ENCODE data around the gene RWDD3.

Gene RWDD3

GRCh38 chr1:95281781-95282517, 47.9 kb downstream of the RWDD3 start:
- H3K36me3 ChIP-seq (ENCODE audit: control insufficient read depth, insufficient read depth, low read length), result no peaks in the 10 kb centered on the region
- H3K27ac ChIP-seq (ENCODE audit: low read length), result no peak overlapping the region
- H3K9me3 ChIP-seq (ENCODE audit: control insufficient read depth, insufficient read depth, low read length), result no peaks in the 10 kb centered on the region
- DNase-seq (ENCODE audit: low read depth, low spot score), result no peak
- no CpG with 5 or more reads among the region's 3 CpGs for WGBS (ENCODE audit: insufficient coverage, insufficient read length)
- no peaks in the 10 kb centered on the region for H3K4me1 ChIP-seq (ENCODE audit: control insufficient read depth, insufficient read depth, low read length)
- H3K27me3 ChIP-seq (ENCODE audit: control insufficient read depth, insufficient read depth, low read length), result no peaks in the 10 kb centered on the region
- no peak overlapping the region for H3K4me3 ChIP-seq (ENCODE audit: low read length)

- no peaks in the 10 kb centered on the region for H3K27me3 ChIP-seq (ENCODE audit: control insufficient read depth, insufficient read depth, low read length)
- no peaks in the 10 kb centered on the region for H3K36me3 ChIP-seq (ENCODE audit: control insufficient read depth, insufficient read depth, low read length)
- H3K4me1 ChIP-seq (ENCODE audit: control insufficient read depth, insufficient read depth, low read length), result no peaks in the 10 kb centered on the region
- no peak overlapping the region for H3K4me3 ChIP-seq (ENCODE audit: low read length)
- H3K27ac ChIP-seq (ENCODE audit: low read length), result no peak overlapping the region
- no CpG with 5 or more reads among the region's 1 CpG for WGBS (ENCODE audit: insufficient coverage, insufficient read length)
- no peaks in the 10 kb centered on the region for H3K9me3 ChIP-seq (ENCODE audit: control insufficient read depth, insufficient read depth, low read length)
- no peak for DNase-seq (ENCODE audit: low read depth, low spot score)
These were observed 48.5 kb downstream of the RWDD3 start for GRCh38 chr1:95282518-95282895.

- Histone ChIP-seq H3K27me3 (ENCODE audit: control insufficient read depth, insufficient read depth, low read length) (no peaks in the 10 kb centered on the region), H3K27ac (ENCODE audit: low read length) (no peak overlapping the region), H3K9me3 (ENCODE audit: control insufficient read depth, insufficient read depth, low read length) (no peaks in the 10 kb centered on the region), H3K36me3 (ENCODE audit: control insufficient read depth, insufficient read depth, low read length) (no peaks in the 10 kb centered on the region), H3K4me1 (ENCODE audit: control insufficient read depth, insufficient read depth, low read length) (no peaks in the 10 kb centered on the region), H3K4me3 (ENCODE audit: low read length) (no peak overlapping the region)
- no peak for DNase-seq (ENCODE audit: low read depth, low spot score)
- no CpG with 5 or more reads among the region's 2 CpGs for WGBS (ENCODE audit: insufficient coverage, insufficient read length)
These were observed 50.4 kb downstream of the RWDD3 start for GRCh38 chr1:95284420-95284819.

GRCh38 chr1:95286479-95286878, 52.5 kb downstream of the RWDD3 start:
- no peak for DNase-seq (ENCODE audit: low read depth, low spot score)
- H3K9me3 ChIP-seq (ENCODE audit: control insufficient read depth, insufficient read depth, low read length), result no peaks in the 10 kb centered on the region
- H3K4me1 ChIP-seq (ENCODE audit: control insufficient read depth, insufficient read depth, low read length), result no peaks in the 10 kb centered on the region
- no peak overlapping the region for H3K4me3 ChIP-seq (ENCODE audit: low read length)
- no peaks in the 10 kb centered on the region for H3K27me3 ChIP-seq (ENCODE audit: control insufficient read depth, insufficient read depth, low read length)
- H3K27ac ChIP-seq (ENCODE audit: low read length), result no peak overlapping the region
- WGBS (ENCODE audit: insufficient coverage, insufficient read length), result no CpG with 5 or more reads among the region's 5 CpGs
- H3K36me3 ChIP-seq (ENCODE audit: control insufficient read depth, insufficient read depth, low read length), result no peaks in the 10 kb centered on the region

GRCh38 chr1:95287081-95287480, 53.1 kb downstream of the RWDD3 start:
- no peaks in the 10 kb centered on the region for H3K36me3 ChIP-seq (ENCODE audit: control insufficient read depth, insufficient read depth, low read length)
- H3K9me3 ChIP-seq (ENCODE audit: control insufficient read depth, insufficient read depth, low read length), result no peaks in the 10 kb centered on the region
- no peak for DNase-seq (ENCODE audit: low read depth, low spot score)
- no peak overlapping the region for H3K4me3 ChIP-seq (ENCODE audit: low read length)
- WGBS (ENCODE audit: insufficient coverage, insufficient read length), result no CpG with 5 or more reads among the region's 2 CpGs
- no peaks in the 10 kb centered on the region for H3K27me3 ChIP-seq (ENCODE audit: control insufficient read depth, insufficient read depth, low read length)
- no peak overlapping the region for H3K27ac ChIP-seq (ENCODE audit: low read length)
- H3K4me1 ChIP-seq (ENCODE audit: control insufficient read depth, insufficient read depth, low read length), result no peaks in the 10 kb centered on the region

GRCh38 chr1:95287825-95288224, 53.8 kb downstream of the RWDD3 start:
- H3K27me3 ChIP-seq (ENCODE audit: control insufficient read depth, insufficient read depth, low read length), result no peaks in the 10 kb centered on the region
- no peaks in the 10 kb centered on the region for H3K4me1 ChIP-seq (ENCODE audit: control insufficient read depth, insufficient read depth, low read length)
- DNase-seq (ENCODE audit: low read depth, low spot score), result no peak
- H3K4me3 ChIP-seq (ENCODE audit: low read length), result no peak overlapping the region
- H3K9me3 ChIP-seq (ENCODE audit: control insufficient read depth, insufficient read depth, low read length), result no peaks in the 10 kb centered on the region
- WGBS (ENCODE audit: insufficient coverage, insufficient read length), result no CpG with 5 or more reads among the region's 2 CpGs
- no peaks in the 10 kb centered on the region for H3K36me3 ChIP-seq (ENCODE audit: control insufficient read depth, insufficient read depth, low read length)
- no peak overlapping the region for H3K27ac ChIP-seq (ENCODE audit: low read length)
